Pulmonary artery endothelial cell (primary cell): ENCODE data around the gene ATOSB. TPM values are rescaled to one million over a fixed set of nuclear protein-coding genes. Genes with fewer than 3 reads are reported as not detected.

ENCODE experiments used
- DNase-seq: peaks from one replicate; pipeline ENCODE4 v3.0.0-alpha.2; 2011; ENCODE audit warnings: low read depth, low spot score
- total RNA-seq: library from RNA; depleted of rRNA; stranded (reverse); fragments of >200 nt; gene quantifications from 2 replicates; pipeline ENCODE4 v1.2.3, GENCODE V29; 2014

Gene ATOSB
- total RNA-seq, 1 donor from 2014 or later = 19.7 TPM

- DNase-seq = no peak
Observed at GRCh38 chr9:35054871-35055644, 60.6 kb downstream of the ATOSB start.

GRCh38 chr9:35054185-35054835, 61.4 kb downstream of the ATOSB start:
- DNase-seq = no peak

Other genes starting within 250 kb of the ATOSB start
- gene PHF24, start 157.6 kb downstream of the ATOSB start, total RNA-seq = not detected in 2 replicates
- 9.1 and 9.6 TPM in 2 replicates for gene DNAJB5, start 126.1 kb downstream of the ATOSB start, total RNA-seq
- gene VCP, start 43.2 kb downstream of the ATOSB start, total RNA-seq = 684 and 811 TPM in 2 replicates
- 24.1 and 32.5 TPM in 2 replicates for gene FANCG, start 35.9 kb downstream of the ATOSB start, total RNA-seq
- gene PIGO, start 19.3 kb downstream of the ATOSB start, total RNA-seq = 9.3 and 11.0 TPM in 2 replicates
- gene STOML2, start 12.7 kb downstream of the ATOSB start, total RNA-seq = 275 and 339 TPM in 2 replicates
- 41.3 and 70.2 TPM in 2 replicates for gene UNC13B, start 46.1 kb upstream of the ATOSB start, total RNA-seq